Effector memory CD8-positive, alpha-beta T cell (primary cell): ENCODE data around the gene CHRNA4.
"Not testable (repeated sequence)": the region's sequence is repeated elsewhere in the genome, so short reads cannot be mapped to it uniquely, and the experiment has no call there.

Experiments
- ATAC-seq: fragments of 150-1000 bp; cut with Tn5 transposase; replicated peaks from 2 replicates; pipeline ENCODE4 v1.10.0; 2021; ENCODE audit warnings: mild to moderate bottlenecking, moderate library complexity
- DNase-seq, 3 experiments: peaks; one replicate each; pipeline ENCODE4 v3.0.0; 2021
- H3K27ac Mint-ChIP-seq, 2 donors: one replicate each; pipeline ENCODE4 v1.8.0; 2022; ENCODE audit warnings: mild to moderate bottlenecking in 2 of 2, mixed read lengths in 2 of 2, moderate library complexity in 2 of 2
- H3K27me3 Mint-ChIP-seq, 2 donors: one replicate each; pipeline ENCODE4 v1.8.0; 2022; ENCODE audit warnings: mixed read lengths in 2 of 2
- H3K36me3 Mint-ChIP-seq: one replicate; pipeline ENCODE4 v1.8.0; 2022; ENCODE audit warnings: mild to moderate bottlenecking, moderate library complexity, mixed read lengths; ENCODE audit not compliant: insufficient read depth
- H3K4me1 Mint-ChIP-seq, 2 donors: one replicate each; pipeline ENCODE4 v1.8.0; 2022; ENCODE audit warnings: low read depth in 2 of 2, mixed read lengths in 2 of 2
- H3K4me3 Mint-ChIP-seq, 2 donors: one replicate each; pipeline ENCODE4 v1.8.0; 2022; ENCODE audit warnings: mild to moderate bottlenecking in 2 of 2, mixed read lengths in 2 of 2, moderate library complexity in 2 of 2
- H3K9me3 Mint-ChIP-seq, 2 donors: one replicate each; pipeline ENCODE4 v1.8.0; 2022; ENCODE audit warnings: mixed read lengths in 2 of 2

The CHRNA4 gene

DNA sequence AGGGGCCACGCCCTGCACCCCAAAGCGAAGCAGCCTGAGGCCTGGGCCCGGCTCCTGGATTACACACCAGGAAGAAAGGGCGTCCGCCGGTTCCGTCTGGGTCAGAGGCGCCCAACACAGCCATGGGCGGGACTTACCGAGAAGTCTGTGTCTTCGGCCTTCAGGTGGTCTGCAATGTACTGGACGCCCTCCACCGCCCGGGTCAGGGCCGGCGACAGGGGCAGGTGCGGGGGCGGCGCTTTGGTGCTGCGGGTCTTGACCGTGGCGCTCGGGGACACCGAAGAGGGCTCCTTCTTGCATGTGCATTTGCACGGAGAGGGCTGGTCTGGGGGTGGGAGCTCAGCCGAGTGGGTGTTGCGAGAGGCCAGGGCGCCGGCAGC is 11.6 kb downstream of the CHRNA4 start:
- no peak overlapping the region for H3K4me3 Mint-ChIP-seq
- H3K9me3 Mint-ChIP-seq = peaks cover 0 to 8% of the 10 kb centered on the region in 2 donors
- ATAC-seq (no peak), DNase-seq (no peak)
- H3K4me1 Mint-ChIP-seq = no peaks in the 10 kb centered on the region
- H3K27me3 Mint-ChIP-seq = no peaks in the 10 kb centered on the region
- no peaks in the 10 kb centered on the region for H3K36me3 Mint-ChIP-seq
- H3K27ac Mint-ChIP-seq = no peak overlapping the region

GRCh38 chr20:63348828-63349515 is 12.2 kb downstream of the CHRNA4 start:
- peaks cover 0 to 8% of the 10 kb centered on the region in 2 donors for H3K9me3 Mint-ChIP-seq
- no peak overlapping the region for H3K4me3 Mint-ChIP-seq
- no peak overlapping the region for H3K27ac Mint-ChIP-seq
- no peak for ATAC-seq
- DNase-seq = no peak
- H3K4me1 Mint-ChIP-seq = no peaks in the 10 kb centered on the region
- H3K27me3 Mint-ChIP-seq = no peaks in the 10 kb centered on the region
- H3K36me3 Mint-ChIP-seq = no peaks in the 10 kb centered on the region

GRCh38 chr20:63347950-63348827 is 13.0 kb downstream of the CHRNA4 start:
- DNase-seq (no peak), ATAC-seq (no peak)
- Mint-ChIP-seq H3K27me3 (no peaks in the 10 kb centered on the region), H3K9me3 (peaks cover 0 to 8% of the 10 kb centered on the region in 2 donors), H3K4me1 (no peaks in the 10 kb centered on the region), H3K27ac (no peak overlapping the region), H3K36me3 (no peaks in the 10 kb centered on the region), H3K4me3 (no peak overlapping the region)

- Mint-ChIP-seq H3K36me3 (no peaks in the 10 kb centered on the region), H3K27me3 (peaks cover 0 to 4% of the 10 kb centered on the region in 2 donors), H3K27ac (no peak overlapping the region), H3K4me3 (no peak overlapping the region), H3K4me1 (no peaks in the 10 kb centered on the region), H3K9me3 (peaks cover 0 to 8% of the 10 kb centered on the region in 2 donors)
- no peak for ATAC-seq
- DNase-seq = no peak
Observed at GRCh38 chr20:63347081-63347741, 13.9 kb downstream of the CHRNA4 start.

GRCh38 chr20:63346131-63347080 is 14.7 kb downstream of the CHRNA4 start:
- DNase-seq (no peak), ATAC-seq (no peak)
- Mint-ChIP-seq H3K9me3 (peaks cover 0 to 8% of the 10 kb centered on the region in 2 donors), H3K27me3 (peaks cover 4 to 12% of the 10 kb centered on the region in 2 donors), H3K4me1 (no peaks in the 10 kb centered on the region), H3K4me3 (no peak overlapping the region), H3K27ac (no peak overlapping the region), H3K36me3 (no peaks in the 10 kb centered on the region)

DNA sequence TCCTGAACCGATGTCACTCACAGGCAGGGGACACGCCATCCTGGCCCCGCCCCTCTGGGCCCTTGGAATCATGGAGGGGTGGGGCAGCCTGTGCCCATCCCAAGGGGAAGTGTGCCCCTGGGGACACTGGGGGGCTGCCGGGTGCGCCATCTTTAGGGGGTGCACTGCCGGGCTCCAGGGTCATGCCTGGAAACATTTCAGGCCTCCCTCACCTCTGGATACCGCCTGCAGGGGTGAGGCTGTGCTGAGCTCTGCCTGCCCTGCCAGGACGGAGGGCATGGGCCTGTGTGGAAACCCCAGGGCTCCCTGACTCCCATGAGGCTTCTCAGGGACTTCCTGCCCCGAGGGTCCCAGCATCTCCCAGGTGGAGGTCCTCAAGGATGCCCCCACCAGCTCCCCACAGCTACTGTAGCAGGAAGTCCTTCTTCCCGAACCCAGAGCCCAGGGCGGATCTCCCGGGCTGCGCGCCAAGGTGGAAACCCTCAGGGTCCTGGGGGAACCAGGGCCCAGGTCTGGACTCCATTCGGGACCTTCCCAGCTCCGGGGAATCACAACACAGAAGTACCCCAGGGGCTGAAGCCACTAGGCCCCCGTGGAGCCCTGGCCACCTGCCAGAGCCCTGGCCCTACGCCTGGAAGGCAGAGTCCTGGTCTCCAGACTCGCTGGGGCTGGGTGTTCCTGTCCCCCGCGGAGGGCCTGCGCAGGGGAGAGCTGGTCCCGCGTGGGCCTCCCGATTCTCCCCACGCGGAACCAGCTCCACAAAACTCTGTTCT is 15.6 kb downstream of the CHRNA4 start:
- no peak overlapping the region for H3K4me3 Mint-ChIP-seq
- ATAC-seq = no peak
- H3K27ac Mint-ChIP-seq = no peak overlapping the region
- no peaks in the 10 kb centered on the region for H3K4me1 Mint-ChIP-seq
- DNase-seq = no peak
- peaks cover 0 to 6% of the 10 kb centered on the region in 2 donors for H3K9me3 Mint-ChIP-seq
- peaks cover 8 to 21% of the 10 kb centered on the region in 2 donors for H3K27me3 Mint-ChIP-seq
- no peaks in the 10 kb centered on the region for H3K36me3 Mint-ChIP-seq

- Mint-ChIP-seq H3K27ac (no peak overlapping the region), H3K4me1 (no peaks in the 10 kb centered on the region), H3K4me3 (no peak overlapping the region), H3K27me3 (peaks cover 8 to 22% of the 10 kb centered on the region in 2 donors), H3K9me3 (no peaks in the 10 kb centered on the region), H3K36me3 (no peaks in the 10 kb centered on the region)
- DNase-seq = no peak
- no peak for ATAC-seq
Observed at GRCh38 chr20:63344616-63345327, 16.4 kb downstream of the CHRNA4 start.

GRCh38 chr20:63343460-63344445 is 17.4 kb downstream of the CHRNA4 start:
- Mint-ChIP-seq H3K4me3 (no peak overlapping the region), H3K4me1 (no peaks in the 10 kb centered on the region), H3K9me3 (no peaks in the 10 kb centered on the region), H3K27me3 (peaks cover 8 to 27% of the 10 kb centered on the region in 2 donors), H3K36me3 (no peaks in the 10 kb centered on the region), H3K27ac (no peak overlapping the region)
- ATAC-seq (no peak), DNase-seq (no peak)

DNA sequence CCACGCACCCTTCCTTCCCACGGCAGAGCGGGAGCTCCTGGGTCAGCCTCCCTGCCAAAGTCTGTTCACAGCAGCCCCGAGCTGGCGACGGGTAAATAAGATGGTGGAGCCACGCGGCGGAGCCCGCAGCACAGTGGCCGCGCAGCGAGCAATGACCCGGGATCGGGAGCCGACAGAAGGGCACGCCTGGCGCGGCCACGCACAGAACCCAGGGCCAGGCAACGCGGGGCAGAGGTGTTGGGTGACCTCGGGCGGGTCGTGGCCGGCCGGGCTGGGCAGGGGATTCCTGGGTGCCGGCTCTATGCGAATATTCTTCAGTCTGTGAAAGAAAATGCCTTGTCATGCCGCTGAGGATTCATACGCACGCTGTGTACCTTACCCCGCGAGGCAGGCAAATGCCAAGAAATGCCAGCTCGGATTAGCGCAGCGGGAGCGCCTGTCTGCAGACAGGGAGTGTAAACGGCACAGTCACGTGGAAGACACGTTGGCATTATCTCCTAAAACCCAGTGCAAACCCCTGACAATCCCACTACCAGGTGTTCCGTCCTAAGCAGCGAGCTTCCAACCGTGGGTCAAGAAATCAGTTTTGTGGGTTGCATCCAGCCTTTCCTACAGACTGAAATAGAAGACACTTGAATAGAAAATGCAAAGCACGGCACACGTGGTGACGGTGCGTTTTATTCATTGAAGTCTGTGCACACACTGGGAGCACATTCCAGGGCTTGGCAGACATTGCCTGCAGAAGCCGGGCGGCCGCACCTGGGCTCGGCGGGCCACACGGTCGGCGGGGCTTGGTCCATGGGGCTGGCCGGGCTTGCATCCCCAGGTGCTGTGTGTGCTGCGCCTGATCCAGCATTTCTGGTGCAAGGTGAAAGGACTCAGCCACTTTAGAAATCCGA is 18.3 kb downstream of the CHRNA4 start:
- H3K27ac Mint-ChIP-seq = no peak overlapping the region
- no peaks in the 10 kb centered on the region for H3K36me3 Mint-ChIP-seq
- H3K4me3 Mint-ChIP-seq = no peak overlapping the region
- ATAC-seq (no peak), DNase-seq (no peak)
- peaks cover 14 to 34% of the 10 kb centered on the region in 2 donors for H3K27me3 Mint-ChIP-seq
- H3K4me1 Mint-ChIP-seq = no peaks in the 10 kb centered on the region
- H3K9me3 Mint-ChIP-seq = no peaks in the 10 kb centered on the region

DNA sequence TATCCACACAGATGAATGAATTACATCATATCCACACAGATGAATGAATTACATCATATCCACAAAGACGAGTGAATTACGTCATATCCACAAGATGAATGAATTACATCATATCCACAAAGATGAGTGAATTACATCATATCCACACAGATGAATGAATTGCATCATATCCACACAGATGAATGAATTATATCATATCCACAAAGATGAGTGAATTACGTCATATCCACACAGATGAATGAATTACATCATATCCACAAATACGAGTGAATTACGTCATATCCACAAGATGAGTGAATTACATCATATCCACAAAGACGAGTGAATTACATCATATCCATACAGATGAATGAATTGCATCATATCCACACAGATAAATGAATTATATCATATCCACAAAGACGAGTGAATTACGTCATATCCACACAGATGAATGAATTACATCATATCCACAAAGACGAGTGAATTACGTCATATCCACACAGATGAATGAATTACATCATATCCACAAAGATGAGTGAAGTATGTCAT is 20.9 kb downstream of the CHRNA4 start:
- not testable (repeated sequence) for H3K36me3 Mint-ChIP-seq, H3K9me3 Mint-ChIP-seq, ATAC-seq, DNase-seq, H3K4me1 Mint-ChIP-seq, H3K4me3 Mint-ChIP-seq, H3K27ac Mint-ChIP-seq
- peaks cover 31 to 60% of the 10 kb centered on the region in 2 donors for H3K27me3 Mint-ChIP-seq
